ENCODE measurements around the gene RANGAP1.

DNA sequence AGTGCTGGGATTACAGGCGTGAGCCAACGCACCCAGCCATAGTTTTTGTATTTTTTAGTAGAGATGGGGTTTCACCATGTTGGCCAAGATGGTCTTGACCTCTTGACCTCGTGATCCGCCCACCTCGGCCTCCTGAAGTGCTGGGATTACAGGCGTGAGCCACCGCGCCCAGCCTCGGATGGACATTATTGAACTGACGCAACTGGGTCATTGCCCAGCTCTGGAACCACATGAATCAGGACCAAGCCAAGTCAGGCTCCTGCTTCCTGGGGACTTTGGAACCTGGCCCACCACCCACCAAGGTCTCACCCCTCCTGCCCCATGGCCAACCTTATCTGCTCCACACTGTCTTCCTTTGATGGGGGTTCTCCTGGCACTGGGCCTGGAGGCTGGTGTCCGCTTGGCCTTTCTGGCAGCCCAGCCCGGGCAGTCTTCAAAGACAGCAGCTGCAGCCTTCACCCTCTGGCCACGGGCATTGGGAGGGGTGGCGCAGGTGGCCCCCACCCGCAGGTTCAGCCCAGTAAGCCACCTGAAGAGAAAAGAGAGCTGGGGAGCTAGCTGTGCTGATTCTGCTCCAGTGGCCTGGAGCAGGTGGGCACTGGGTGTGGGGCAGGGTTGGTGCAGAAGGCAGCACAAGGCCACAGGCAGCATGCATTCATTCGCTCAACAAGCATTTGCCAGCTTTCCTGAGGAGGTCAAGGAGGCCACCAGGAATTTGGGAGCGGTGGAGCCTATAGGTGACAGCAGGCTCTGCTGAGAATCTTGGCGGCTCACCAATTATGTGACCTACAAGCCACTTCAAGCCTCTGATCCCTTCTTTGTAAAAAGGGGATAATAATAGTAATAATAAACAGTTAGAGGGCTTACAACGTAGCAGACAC, 50.9 kb downstream of the RANGAP1 start:
- TF ChIP-seq, protein P1, sequence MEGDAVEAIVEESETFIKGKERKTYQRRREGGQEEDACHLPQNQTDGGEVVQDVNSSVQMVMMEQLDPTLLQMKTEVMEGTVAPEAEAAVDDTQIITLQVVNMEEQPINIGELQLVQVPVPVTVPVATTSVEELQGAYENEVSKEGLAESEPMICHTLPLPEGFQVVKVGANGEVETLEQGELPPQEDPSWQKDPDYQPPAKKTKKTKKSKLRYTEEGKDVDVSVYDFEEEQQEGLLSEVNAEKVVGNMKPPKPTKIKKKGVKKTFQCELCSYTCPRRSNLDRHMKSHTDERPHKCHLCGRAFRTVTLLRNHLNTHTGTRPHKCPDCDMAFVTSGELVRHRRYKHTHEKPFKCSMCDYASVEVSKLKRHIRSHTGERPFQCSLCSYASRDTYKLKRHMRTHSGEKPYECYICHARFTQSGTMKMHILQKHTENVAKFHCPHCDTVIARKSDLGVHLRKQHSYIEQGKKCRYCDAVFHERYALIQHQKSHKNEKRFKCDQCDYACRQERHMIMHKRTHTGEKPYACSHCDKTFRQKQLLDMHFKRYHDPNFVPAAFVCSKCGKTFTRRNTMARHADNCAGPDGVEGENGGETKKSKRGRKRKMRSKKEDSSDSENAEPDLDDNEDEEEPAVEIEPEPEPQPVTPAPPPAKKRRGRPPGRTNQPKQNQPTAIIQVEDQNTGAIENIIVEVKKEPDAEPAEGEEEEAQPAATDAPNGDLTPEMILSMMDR (IDR thresholded peaks at IDR 0.05) = no peak
- TF ChIP-seq POLR2A (IDR thresholded peaks at IDR 0.05) = no peak
